CD14-positive monocyte (primary cell): ENCODE results near the gene CBLB. TPM values are rescaled to one million over a fixed set of nuclear protein-coding genes. Genes with fewer than 3 reads are reported as not detected.

Source experiments
- DNase-seq, 3 donors: peaks; one replicate each; pipeline ENCODE4 v3.0.0-alpha.2; 2011 to 2022
- H2AFZ ChIP-seq: 2 replicates; pipeline ENCODE4 v1.6.0; 2012; ENCODE audit warnings: mild to moderate bottlenecking, low read depth, low read length, inconsistent platforms; ENCODE audit not compliant: insufficient read depth, poor library complexity, severe bottlenecking
- H3K27ac ChIP-seq, 2 donors: 1 replicate in 1 of 2; 2 replicates in 1 of 2; pipeline ENCODE4 v1.5.1; 2012 to 2013; ENCODE audit warnings: low read length in 2 of 2, control low read depth in 1 of 2, inconsistent platforms in 1 of 2, low read depth in 1 of 2, mild to moderate bottlenecking in 1 of 2
- H3K27me3 ChIP-seq, 2 donors: one replicate each; pipeline versions ENCODE4 v1.6.0 to v1.6.1; 2011 to 2013; ENCODE audit warnings: low read length in 2 of 2; ENCODE audit not compliant: control insufficient read depth in 2 of 2, insufficient read depth in 2 of 2
- H3K36me3 ChIP-seq, 2 donors: replicated peaks in 1 of 2; 1 replicate in 1 of 2; 2 replicates in 1 of 2; pipeline versions ENCODE4 v1.5.1 to v1.6.1; 2012 to 2013; ENCODE audit warnings: low read length in 2 of 2, control low read depth in 1 of 2, inconsistent platforms in 1 of 2, mild to moderate bottlenecking in 1 of 2; ENCODE audit not compliant: insufficient read depth in 2 of 2, control insufficient read depth in 1 of 2
- H3K4me1 ChIP-seq, 2 donors: 1 replicate in 1 of 2; 2 replicates in 1 of 2; pipeline versions ENCODE4 v1.5.1 to v1.6.1; 2012 to 2013; ENCODE audit warnings: low read length in 2 of 2, control low read depth in 1 of 2, inconsistent platforms in 1 of 2, mild to moderate bottlenecking in 1 of 2, moderate library complexity in 1 of 2; ENCODE audit not compliant: insufficient read depth in 2 of 2, control insufficient read depth in 1 of 2
- H3K4me2 ChIP-seq: replicated peaks from 2 replicates; pipeline ENCODE3; 2012; ENCODE audit warnings: low read length, moderate library complexity, mild to moderate bottlenecking; ENCODE audit not compliant: poor library complexity, severe bottlenecking; ENCODE audit errors: extremely low read depth
- H3K4me3 ChIP-seq, 3 experiments: fragments of 200-600 bp in 1 of 3; sonication (generic) in 1 of 3; replicated peaks in 1 of 3; 1 replicate in 2 of 3; 2 replicates in 1 of 3; pipeline ENCODE4 v1.5.1; 2011 to 2013; ENCODE audit warnings: low read length in 3 of 3, mild to moderate bottlenecking in 3 of 3, control low read depth in 2 of 3, low read depth in 2 of 3, inconsistent platforms in 1 of 3, moderate library complexity in 1 of 3
- H3K79me2 ChIP-seq: 2 replicates; pipeline ENCODE4 v1.6.0; 2012; ENCODE audit warnings: mild to moderate bottlenecking, control low read depth, inconsistent platforms, low read length, moderate library complexity; ENCODE audit not compliant: insufficient read depth
- H3K9ac ChIP-seq: 2 replicates; pipeline ENCODE4 v1.6.0; 2017; ENCODE audit warnings: low read length, mild to moderate bottlenecking; ENCODE audit not compliant: insufficient read depth, poor library complexity, severe bottlenecking
- H3K9me3 ChIP-seq, 2 donors: replicated peaks in 1 of 2; 1 replicate in 1 of 2; 2 replicates in 1 of 2; pipeline versions ENCODE4 v1.5.1 to v1.6.1; 2012 to 2013; ENCODE audit warnings: low read length in 2 of 2, control low read depth in 1 of 2; ENCODE audit not compliant: control insufficient read depth in 1 of 2, insufficient read depth in 1 of 2
- H4K20me1 ChIP-seq: 2 replicates; pipeline ENCODE4 v1.6.0; 2012; ENCODE audit warnings: mild to moderate bottlenecking, low read length, control low read depth, moderate library complexity; ENCODE audit not compliant: insufficient read depth
- H3K27ac Mint-ChIP-seq, 7 donors: one replicate each; pipeline ENCODE4 v1.8.0; 2020; ENCODE audit warnings: mild to moderate bottlenecking in 7 of 7, mixed read lengths in 7 of 7, moderate library complexity in 6 of 7, inconsistent platforms in 2 of 7
- H3K27me3 Mint-ChIP-seq, 3 donors: one replicate each; pipeline ENCODE4 v1.8.0; 2021 to 2022; ENCODE audit warnings: low read depth in 3 of 3, mild to moderate bottlenecking in 3 of 3, mixed read lengths in 3 of 3, moderate library complexity in 3 of 3, inconsistent platforms in 1 of 3
- H3K36me3 Mint-ChIP-seq, 2 donors: one replicate each; pipeline ENCODE4 v1.8.0; 2020; ENCODE audit warnings: mixed read lengths in 2 of 2, inconsistent platforms in 1 of 2, mild to moderate bottlenecking in 1 of 2
- H3K4me1 Mint-ChIP-seq: one replicate; pipeline ENCODE4 v1.8.0; 2020; ENCODE audit warnings: mild to moderate bottlenecking, mixed read lengths
- H3K4me3 Mint-ChIP-seq, 2 donors: one replicate each; pipeline ENCODE4 v1.8.0; 2020; ENCODE audit warnings: mild to moderate bottlenecking in 2 of 2, mixed read lengths in 2 of 2, moderate library complexity in 1 of 2
- H3K9me3 Mint-ChIP-seq, 7 donors: one replicate each; pipeline ENCODE4 v1.8.0; 2020 to 2022; ENCODE audit warnings: mixed read lengths in 7 of 7, mild to moderate bottlenecking in 6 of 7, moderate library complexity in 6 of 7, inconsistent platforms in 2 of 7
- WGBS: methylation state at CpG from one replicate; pipeline ENCODE4 v1.1.5; 2013; ENCODE audit warnings: missing lambda C conversion rate; ENCODE audit not compliant: insufficient coverage; 5-methylcytosine and 5-hydroxymethylcytosine counted together
- intact Hi-C, 2 donors: fragments of 100-400 bp; cut with micrococcal nuclease; formaldehyde crosslinking; loops; one replicate each; pipeline versions ENCODE4 v1.15.0 to v1.15.1; 2023
- polyA plus RNA-seq, 3 donors: library from polyadenylated mRNA; depleted of rRNA in 1 of 3; unstranded in 2 of 3; stranded (reverse) in 1 of 3; fragments of 300-500 nt in 2 of 3; fragments of >200 nt in 1 of 3; fragmentation: Illumina TruSeq in 2 of 3; gene quantifications; 1 replicate in 2 of 3; 2 replicates in 1 of 3; pipeline ENCODE4 v1.2.3, GENCODE V29; 2012 to 2021
- TF ChIP-seq, protein P1 (sequence below): fragments of 200-600 bp; IDR thresholded peaks from one replicate; pipeline ENCODE4 v1.8.0; 2022; ENCODE audit warnings: antibody characterized with exemption, mild to moderate bottlenecking

CBLB gene
- polyA plus RNA-seq, 3 donors = 1.6 to 8.1 (median 3.6) TPM

DNA sequence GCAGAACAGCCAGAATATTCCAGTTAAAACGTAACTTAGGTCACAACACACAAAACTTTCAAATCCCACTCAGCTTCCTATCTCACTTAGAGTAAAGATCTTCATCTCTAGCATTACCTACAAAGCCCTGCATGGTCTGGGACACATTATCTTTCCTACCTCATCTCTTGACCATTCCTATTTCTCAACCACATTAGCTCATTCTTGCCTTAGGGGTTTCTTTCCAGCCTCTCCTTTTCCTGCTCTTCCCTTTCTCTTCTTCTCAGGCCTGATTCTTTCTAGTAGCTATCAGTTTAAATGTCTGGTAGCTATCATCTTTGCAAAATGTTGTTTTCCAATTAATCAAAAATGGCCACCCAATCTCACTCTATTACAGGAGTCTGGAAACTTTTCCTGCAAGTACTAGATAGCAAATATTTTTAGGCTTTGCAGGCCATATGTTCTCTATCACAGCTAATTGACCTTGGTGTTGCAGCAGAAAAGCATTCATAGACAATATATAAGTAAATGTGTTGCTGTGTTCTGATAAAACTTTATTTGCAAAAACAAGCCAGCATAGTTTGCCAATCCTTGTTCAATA lies 15.1 kb upstream of the CBLB start:
- Mint-ChIP-seq H3K9me3 (peaks cover 0 to 3% (median 0%) of the 10 kb centered on the region in 7 donors), H3K36me3 (no peaks in the 10 kb centered on the region), H3K4me3 (no peak overlapping the region), H3K27me3 (peaks cover 0 to 3% (median 1%) of the 10 kb centered on the region in 3 donors), H3K27ac (no peak overlapping the region), H3K4me1 (peaks cover 13% of the 10 kb centered on the region)
- Histone ChIP-seq H2AFZ (no peak overlapping the region), H3K27ac (no peak overlapping the region), H3K4me3 (no peak overlapping the region), H3K9me3 (no peaks in the 10 kb centered on the region), H3K79me2 (no peaks in the 10 kb centered on the region), H3K9ac (no peak overlapping the region), H3K27me3 (no peaks in the 10 kb centered on the region), H3K4me1 (no peaks in the 10 kb centered on the region), H3K4me2 (no peak overlapping the region), H4K20me1 (no peaks in the 10 kb centered on the region), H3K36me3 (no peaks in the 10 kb centered on the region)
- TF ChIP-seq, protein P1, sequence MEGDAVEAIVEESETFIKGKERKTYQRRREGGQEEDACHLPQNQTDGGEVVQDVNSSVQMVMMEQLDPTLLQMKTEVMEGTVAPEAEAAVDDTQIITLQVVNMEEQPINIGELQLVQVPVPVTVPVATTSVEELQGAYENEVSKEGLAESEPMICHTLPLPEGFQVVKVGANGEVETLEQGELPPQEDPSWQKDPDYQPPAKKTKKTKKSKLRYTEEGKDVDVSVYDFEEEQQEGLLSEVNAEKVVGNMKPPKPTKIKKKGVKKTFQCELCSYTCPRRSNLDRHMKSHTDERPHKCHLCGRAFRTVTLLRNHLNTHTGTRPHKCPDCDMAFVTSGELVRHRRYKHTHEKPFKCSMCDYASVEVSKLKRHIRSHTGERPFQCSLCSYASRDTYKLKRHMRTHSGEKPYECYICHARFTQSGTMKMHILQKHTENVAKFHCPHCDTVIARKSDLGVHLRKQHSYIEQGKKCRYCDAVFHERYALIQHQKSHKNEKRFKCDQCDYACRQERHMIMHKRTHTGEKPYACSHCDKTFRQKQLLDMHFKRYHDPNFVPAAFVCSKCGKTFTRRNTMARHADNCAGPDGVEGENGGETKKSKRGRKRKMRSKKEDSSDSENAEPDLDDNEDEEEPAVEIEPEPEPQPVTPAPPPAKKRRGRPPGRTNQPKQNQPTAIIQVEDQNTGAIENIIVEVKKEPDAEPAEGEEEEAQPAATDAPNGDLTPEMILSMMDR = no peak
- intact Hi-C loops = no loop called here
- no peak for DNase-seq
- 82% methylated on average over 1 of the region's 1 CpG for WGBS

DNA sequence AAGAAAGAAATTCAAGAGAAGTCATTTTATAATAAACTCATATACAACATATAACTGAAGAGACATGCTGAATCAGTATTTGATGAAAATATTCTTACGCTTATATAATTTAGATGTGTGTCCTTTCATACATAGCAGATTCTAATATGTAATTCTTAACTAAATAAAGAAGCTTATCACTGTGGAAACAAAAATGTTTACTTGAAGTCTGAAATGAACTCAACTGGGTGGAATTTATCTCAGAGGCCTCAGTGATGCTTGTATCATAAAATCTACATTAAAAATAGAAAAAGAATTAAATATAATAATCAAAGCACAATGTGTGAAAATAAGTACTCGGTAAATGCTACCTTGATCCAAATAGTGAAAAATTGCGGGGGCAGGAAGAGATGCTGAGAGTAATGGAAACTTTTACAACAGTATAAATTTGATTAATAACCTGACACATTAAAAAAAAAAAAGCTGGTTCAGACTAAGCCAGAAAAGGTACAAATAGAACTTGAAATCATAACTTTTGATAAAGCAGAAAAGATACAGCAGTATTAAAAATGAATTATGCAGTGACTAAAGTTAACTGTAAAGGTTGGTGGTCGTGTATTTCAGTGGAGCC lies 12.0 kb upstream of the CBLB start:
- no peaks in the 10 kb centered on the region for H3K27me3 ChIP-seq
- intact Hi-C loops = no loop called here
- Mint-ChIP-seq H3K9me3 (peaks cover 0 to 3% (median 0%) of the 10 kb centered on the region in 7 donors), H3K4me1 (peaks cover 23% of the 10 kb centered on the region), H3K27ac (no peak overlapping the region), H3K27me3 (peaks cover 0 to 3% (median 1%) of the 10 kb centered on the region in 3 donors), H3K4me3 (no peak overlapping the region), H3K36me3 (no peaks in the 10 kb centered on the region)
- H3K4me1 ChIP-seq = peaks cover 7 to 11% of the 10 kb centered on the region in 2 donors
- H3K9ac ChIP-seq = no peak overlapping the region
- no peak overlapping the region for H3K4me2 ChIP-seq
- WGBS = no CpG with 5 or more reads among the region's 4 CpGs
- DNase-seq = no peak
- no peak overlapping the region for H3K27ac ChIP-seq
- no peaks in the 10 kb centered on the region for H4K20me1 ChIP-seq
- TF ChIP-seq, protein P1 = no peak
- no peaks in the 10 kb centered on the region for H3K79me2 ChIP-seq
- no peak overlapping the region for H3K4me3 ChIP-seq
- H3K36me3 ChIP-seq = no peaks in the 10 kb centered on the region
- no peak overlapping the region for H2AFZ ChIP-seq
- H3K9me3 ChIP-seq = no peaks in the 10 kb centered on the region
